Activated T-cell treated with anti-CD3 and anti-CD28 coated beads, Interleukin-2, amount 50 U/mL, for 24 hours (primary cell): ENCODE results near the gene B4GALNT1.

ENCODE experiments used
- DNase-seq: peaks from one replicate; pipeline ENCODE4 v3.0.0-alpha.2; 2020
- H3K27ac Mint-ChIP-seq: 2 replicates; pipeline ENCODE4 v1.8.0; 2020; ENCODE audit warnings: mild to moderate bottlenecking, mixed read lengths
- H3K27me3 Mint-ChIP-seq: 2 replicates; pipeline ENCODE4 v1.8.0; 2020; ENCODE audit warnings: mixed read lengths
- H3K36me3 Mint-ChIP-seq: 2 replicates; pipeline ENCODE4 v1.8.0; 2020; ENCODE audit warnings: low read depth, mixed read lengths
- H3K4me1 Mint-ChIP-seq: 2 replicates; pipeline ENCODE4 v1.8.0; 2020; ENCODE audit warnings: low read depth, mixed read lengths
- H3K4me3 Mint-ChIP-seq: 2 replicates; pipeline ENCODE4 v1.8.0; 2020; ENCODE audit warnings: mild to moderate bottlenecking, moderate library complexity, mixed read lengths
- H3K9me3 Mint-ChIP-seq: 2 replicates; pipeline ENCODE4 v1.8.0; 2020; ENCODE audit warnings: mixed read lengths

B4GALNT1 gene

DNA sequence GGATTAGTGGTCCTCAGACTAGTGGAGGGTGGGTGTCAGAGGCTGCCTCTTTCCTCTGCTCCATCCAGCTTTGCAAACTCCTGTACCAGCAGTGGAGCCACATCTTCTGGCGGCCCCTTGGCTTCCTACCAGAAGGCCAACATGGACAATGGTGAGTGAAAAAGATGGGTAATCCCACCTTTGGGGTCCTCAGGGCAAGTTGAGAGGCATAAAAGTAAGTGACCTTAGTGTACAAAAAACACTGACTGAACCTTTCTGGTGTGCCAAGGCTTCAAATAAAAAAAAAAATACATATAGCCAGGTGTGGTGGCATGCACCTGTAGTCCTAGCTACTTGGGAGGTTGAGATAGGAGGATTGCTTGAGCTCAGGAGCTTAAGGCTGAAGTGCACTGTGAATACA lies 51.2 kb downstream of the B4GALNT1 start:
- DNase-seq = no peak
- Mint-ChIP-seq H3K9me3 (no peaks in the 10 kb centered on the region), H3K36me3 (no peaks in the 10 kb centered on the region), H3K4me1 (peaks cover 3% of the 10 kb centered on the region), H3K27me3 (peaks cover 3% of the 10 kb centered on the region), H3K4me3 (no peak overlapping the region), H3K27ac (no peak overlapping the region)

DNA sequence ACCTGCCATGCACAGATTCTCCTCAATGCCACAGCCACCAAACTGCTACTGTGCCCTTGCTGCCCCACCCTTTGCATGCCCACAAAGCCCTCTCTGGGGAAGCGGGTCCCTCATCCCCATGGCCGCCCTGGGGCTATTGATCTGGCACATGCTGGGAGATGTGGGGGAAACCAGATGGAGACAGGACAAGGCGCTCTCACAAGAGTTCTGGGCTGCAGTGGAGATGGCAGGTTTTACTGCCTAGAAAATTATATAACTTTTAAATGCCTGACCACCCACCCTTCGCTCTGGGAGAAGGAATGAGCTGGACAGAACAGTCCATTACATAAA lies 52.6 kb downstream of the B4GALNT1 start:
- Mint-ChIP-seq H3K9me3 (no peaks in the 10 kb centered on the region), H3K4me3 (no peak overlapping the region), H3K36me3 (no peaks in the 10 kb centered on the region)

GRCh38 chr12:57579677-57580465 lies 53.1 kb downstream of the B4GALNT1 start:
- DNase-seq = no peak
- H3K27me3 Mint-ChIP-seq = peaks cover 3% of the 10 kb centered on the region
- H3K9me3 Mint-ChIP-seq = no peaks in the 10 kb centered on the region
- no peak overlapping the region for H3K27ac Mint-ChIP-seq
- no peak overlapping the region for H3K4me3 Mint-ChIP-seq
- no peaks in the 10 kb centered on the region for H3K36me3 Mint-ChIP-seq
- H3K4me1 Mint-ChIP-seq = peaks cover 3% of the 10 kb centered on the region

More for the DNA sequence above, 52.6 kb downstream of the B4GALNT1 start:
- Mint-ChIP-seq H3K27me3 (peaks cover 3% of the 10 kb centered on the region), H3K27ac (no peak overlapping the region), H3K4me1 (peaks cover 3% of the 10 kb centered on the region)
- no peak for DNase-seq

DNA sequence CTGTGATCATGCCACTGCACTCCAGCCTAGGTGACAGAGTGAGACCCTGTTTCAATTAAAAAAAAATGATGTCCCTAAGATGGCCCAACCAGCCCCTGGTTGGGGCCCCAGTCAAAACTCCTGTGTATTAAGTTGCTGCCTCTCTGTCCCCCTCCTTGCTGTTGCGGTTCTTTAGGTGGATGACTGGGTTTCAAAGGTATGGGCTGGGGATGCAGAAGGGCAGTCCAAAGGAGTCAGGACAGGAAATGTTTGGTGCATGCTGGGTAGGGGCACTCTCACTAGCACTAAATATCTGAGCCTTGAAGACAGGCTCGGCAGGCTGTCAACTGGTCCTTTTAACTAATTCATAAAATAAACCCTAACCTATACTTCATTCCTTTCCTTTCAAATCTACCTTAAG lies 54.0 kb downstream of the B4GALNT1 start:
- peaks cover 3% of the 10 kb centered on the region for H3K4me1 Mint-ChIP-seq
- H3K27me3 Mint-ChIP-seq = peaks cover 3% of the 10 kb centered on the region
- no peak for DNase-seq
- H3K27ac Mint-ChIP-seq = no peak overlapping the region
- H3K36me3 Mint-ChIP-seq = no peaks in the 10 kb centered on the region
- H3K9me3 Mint-ChIP-seq = no peaks in the 10 kb centered on the region
- no peak overlapping the region for H3K4me3 Mint-ChIP-seq

GRCh38 chr12:57577981-57578758 lies 54.8 kb downstream of the B4GALNT1 start:
- Mint-ChIP-seq H3K36me3 (no peaks in the 10 kb centered on the region), H3K27me3 (peaks cover 2% of the 10 kb centered on the region), H3K9me3 (no peaks in the 10 kb centered on the region), H3K4me1 (peaks cover under 1% of the 10 kb centered on the region), H3K27ac (no peak overlapping the region), H3K4me3 (no peak overlapping the region)
- no peak for DNase-seq

- no peaks in the 10 kb centered on the region for H3K27me3 Mint-ChIP-seq
- DNase-seq = no peak
- H3K27ac Mint-ChIP-seq = no peak overlapping the region
- no peaks in the 10 kb centered on the region for H3K9me3 Mint-ChIP-seq
- H3K36me3 Mint-ChIP-seq = no peaks in the 10 kb centered on the region
- no peaks in the 10 kb centered on the region for H3K4me1 Mint-ChIP-seq
- H3K4me3 Mint-ChIP-seq = no peak overlapping the region
These were observed 56.3 kb downstream of the B4GALNT1 start for GRCh38 chr12:57576613-57577160.
